DOHH2 (cell line): ENCODE data around the gene PABPC3.

Experiments
- H3F3A ChIP-seq: fragments of 200-600 bp; sonication (generic), shearing (Covaris generic); 2 replicates; pipeline ENCODE4 v1.6.0; 2016; ENCODE audit warnings: antibody characterized with exemption, mild to moderate bottlenecking; ENCODE audit not compliant: control insufficient read depth, insufficient read depth
- H3K27ac ChIP-seq: fragments of 200-600 bp; sonication (generic); 2 replicates; pipeline ENCODE4 v1.5.1; 2014; ENCODE audit warnings: low read depth, mild to moderate bottlenecking, low read length, moderate library complexity
- H3K27me3 ChIP-seq: fragments of 200-600 bp; sonication (generic); 2 replicates; pipeline ENCODE4 v1.6.1; 2014; ENCODE audit warnings: mild to moderate bottlenecking, low read length, mixed read lengths; ENCODE audit not compliant: control insufficient read depth
- H3K36me3 ChIP-seq: fragments of 200-600 bp; sonication (generic); 2 replicates; pipeline ENCODE4 v1.6.1; 2014; ENCODE audit warnings: mild to moderate bottlenecking, low read length, moderate library complexity, mixed read lengths; ENCODE audit not compliant: control insufficient read depth
- H3K4me1 ChIP-seq: fragments of 200-600 bp; sonication (generic); 2 replicates; pipeline ENCODE4 v1.6.1; 2014; ENCODE audit warnings: mild to moderate bottlenecking, low read length, mixed read lengths; ENCODE audit not compliant: control insufficient read depth
- H3K4me2 ChIP-seq: fragments of 200-600 bp; sonication (generic); 2 replicates; pipeline ENCODE4 v1.6.0; 2014; ENCODE audit warnings: mild to moderate bottlenecking, low read length, moderate library complexity
- H3K4me3 ChIP-seq: fragments of 200-600 bp; sonication (generic); 2 replicates; pipeline ENCODE4 v1.5.1; 2014; ENCODE audit warnings: mild to moderate bottlenecking, low read length, mixed read lengths
- H3K79me2 ChIP-seq: fragments of 200-600 bp; sonication (generic); 2 replicates; pipeline ENCODE4 v1.6.1; 2014; ENCODE audit warnings: mild to moderate bottlenecking, low read length, mixed read lengths; ENCODE audit not compliant: control insufficient read depth
- H3K9me2 ChIP-seq: fragments of 200-600 bp; sonication (generic); replicated peaks from 2 replicates; pipeline ENCODE4 v1.6.1; 2014; ENCODE audit warnings: mild to moderate bottlenecking, low read length, mixed read lengths; ENCODE audit not compliant: control insufficient read depth
- H3K9me3 ChIP-seq: fragments of 200-600 bp; sonication (generic); 2 replicates; pipeline ENCODE4 v1.6.1; 2014; ENCODE audit warnings: antibody characterized with exemption, low read length, mixed read lengths; ENCODE audit not compliant: control insufficient read depth, insufficient read depth
- H4K20me1 ChIP-seq: fragments of 200-600 bp; sonication (generic); 2 replicates; pipeline ENCODE4 v1.6.0; 2014; ENCODE audit warnings: low read depth, mild to moderate bottlenecking, antibody characterized with exemption, low read length, moderate library complexity; ENCODE audit not compliant: control insufficient read depth, insufficient read depth
- EZH2phosphoT487 ChIP-seq: fragments of 200-600 bp; sonication (generic); IDR thresholded peaks from 2 replicates; pipeline ENCODE4 v1.6.1; 2017; ENCODE audit warnings: borderline replicate concordance, mild to moderate bottlenecking, antibody characterized with exemption, low read length, moderate library complexity, mixed read lengths
- TF ChIP-seq, protein P1 (sequence below): fragments of 200-600 bp; sonication (generic); IDR thresholded peaks from one replicate; pipeline ENCODE4 v1.5.1; 2014; ENCODE audit warnings: antibody characterized with exemption, mild to moderate bottlenecking, low read depth, low read length; ENCODE audit not compliant: poor library complexity, severe bottlenecking

The PABPC3 gene

DNA sequence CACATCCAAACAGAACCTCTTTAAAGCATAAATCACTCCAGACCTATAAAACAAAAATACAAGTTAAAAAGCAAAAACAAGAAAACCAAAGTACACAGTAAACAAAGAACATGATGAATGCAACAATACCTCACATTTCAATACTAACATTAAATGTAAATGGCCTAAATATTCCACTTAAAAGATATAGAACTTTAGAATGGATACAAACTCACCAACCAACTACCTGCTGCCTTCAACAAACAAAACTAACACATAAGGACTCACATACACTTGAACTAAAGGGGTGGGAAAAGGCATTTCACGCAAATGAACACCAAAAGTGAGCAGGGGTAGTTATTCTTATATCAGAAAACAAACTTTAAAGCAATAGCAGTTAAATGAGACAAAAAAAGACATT, 44.9 kb upstream of the PABPC3 start:
- Histone ChIP-seq H4K20me1 (no peaks in the 10 kb centered on the region), H3K9me3 (peaks cover 12% of the 10 kb centered on the region), H3K4me1 (no peaks in the 10 kb centered on the region), H3K36me3 (no peaks in the 10 kb centered on the region), H3K9me2 (no peaks in the 10 kb centered on the region), H3F3A (no peaks in the 10 kb centered on the region), H3K4me2 (no peak overlapping the region), H3K79me2 (no peaks in the 10 kb centered on the region), H3K27ac (no peak overlapping the region), H3K27me3 (no peaks in the 10 kb centered on the region), H3K4me3 (no peak overlapping the region)
- TF ChIP-seq, protein P1, sequence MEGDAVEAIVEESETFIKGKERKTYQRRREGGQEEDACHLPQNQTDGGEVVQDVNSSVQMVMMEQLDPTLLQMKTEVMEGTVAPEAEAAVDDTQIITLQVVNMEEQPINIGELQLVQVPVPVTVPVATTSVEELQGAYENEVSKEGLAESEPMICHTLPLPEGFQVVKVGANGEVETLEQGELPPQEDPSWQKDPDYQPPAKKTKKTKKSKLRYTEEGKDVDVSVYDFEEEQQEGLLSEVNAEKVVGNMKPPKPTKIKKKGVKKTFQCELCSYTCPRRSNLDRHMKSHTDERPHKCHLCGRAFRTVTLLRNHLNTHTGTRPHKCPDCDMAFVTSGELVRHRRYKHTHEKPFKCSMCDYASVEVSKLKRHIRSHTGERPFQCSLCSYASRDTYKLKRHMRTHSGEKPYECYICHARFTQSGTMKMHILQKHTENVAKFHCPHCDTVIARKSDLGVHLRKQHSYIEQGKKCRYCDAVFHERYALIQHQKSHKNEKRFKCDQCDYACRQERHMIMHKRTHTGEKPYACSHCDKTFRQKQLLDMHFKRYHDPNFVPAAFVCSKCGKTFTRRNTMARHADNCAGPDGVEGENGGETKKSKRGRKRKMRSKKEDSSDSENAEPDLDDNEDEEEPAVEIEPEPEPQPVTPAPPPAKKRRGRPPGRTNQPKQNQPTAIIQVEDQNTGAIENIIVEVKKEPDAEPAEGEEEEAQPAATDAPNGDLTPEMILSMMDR: no peak
- no peak for TF ChIP-seq EZH2phosphoT487

- no peaks in the 10 kb centered on the region for H4K20me1 ChIP-seq
- TF ChIP-seq EZH2phosphoT487: no peak
- TF ChIP-seq, protein P1: no peak
- no peaks in the 10 kb centered on the region for H3K36me3 ChIP-seq
- H3F3A ChIP-seq: no peaks in the 10 kb centered on the region
- H3K27me3 ChIP-seq: no peaks in the 10 kb centered on the region
- no peaks in the 10 kb centered on the region for H3K79me2 ChIP-seq
- H3K9me2 ChIP-seq: no peaks in the 10 kb centered on the region
- H3K4me1 ChIP-seq: no peaks in the 10 kb centered on the region
- H3K4me2 ChIP-seq: no peak overlapping the region
- no peak overlapping the region for H3K4me3 ChIP-seq
- H3K9me3 ChIP-seq: no peaks in the 10 kb centered on the region
- H3K27ac ChIP-seq: no peak overlapping the region
Measured at GRCh38 chr13:25059166-25059565, 36.8 kb upstream of the PABPC3 start.

DNA sequence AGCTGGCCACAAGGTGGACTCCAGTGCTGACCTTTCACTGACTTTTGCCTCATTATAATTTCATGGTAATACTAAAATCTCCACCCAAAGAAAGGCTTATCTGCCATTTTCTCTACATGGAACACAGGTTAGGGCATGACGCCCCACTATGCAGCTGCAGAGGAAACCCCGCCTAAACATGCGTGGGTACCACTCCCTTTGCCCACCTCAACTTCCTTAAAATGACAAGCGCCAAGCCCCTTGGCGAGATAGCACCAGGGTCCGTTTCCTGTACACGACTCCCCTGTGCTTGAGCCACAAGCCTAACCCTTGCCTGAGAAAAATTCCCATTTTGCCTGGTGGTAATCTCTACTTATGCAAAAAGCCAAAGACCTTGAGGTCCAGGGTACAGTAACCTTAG, 36.0 kb upstream of the PABPC3 start:
- H3K36me3 ChIP-seq: no peaks in the 10 kb centered on the region
- no peak overlapping the region for H3K27ac ChIP-seq
- H3F3A ChIP-seq: no peaks in the 10 kb centered on the region
- no peak for TF ChIP-seq EZH2phosphoT487
- TF ChIP-seq, protein P1: no peak
- H3K9me3 ChIP-seq: no peaks in the 10 kb centered on the region
- H3K4me2 ChIP-seq: no peak overlapping the region
- H3K27me3 ChIP-seq: no peaks in the 10 kb centered on the region
- no peak overlapping the region for H3K4me3 ChIP-seq
- no peaks in the 10 kb centered on the region for H3K4me1 ChIP-seq
- no peaks in the 10 kb centered on the region for H3K79me2 ChIP-seq
- H3K9me2 ChIP-seq: no peaks in the 10 kb centered on the region
- H4K20me1 ChIP-seq: no peaks in the 10 kb centered on the region

GRCh38 chr13:25062479-25062878, 33.5 kb upstream of the PABPC3 start:
- no peaks in the 10 kb centered on the region for H3K9me2 ChIP-seq

More at GRCh38 chr13:25062479-25062878, 33.5 kb upstream of the PABPC3 start:
- H3K27me3 ChIP-seq: no peaks in the 10 kb centered on the region
- no peaks in the 10 kb centered on the region for H3F3A ChIP-seq
- H4K20me1 ChIP-seq: no peaks in the 10 kb centered on the region
- H3K4me3 ChIP-seq: no peak overlapping the region
- no peaks in the 10 kb centered on the region for H3K36me3 ChIP-seq
- no peak overlapping the region for H3K4me2 ChIP-seq
- H3K27ac ChIP-seq: no peak overlapping the region
- no peaks in the 10 kb centered on the region for H3K9me3 ChIP-seq
- TF ChIP-seq, protein P1: no peak
- TF ChIP-seq EZH2phosphoT487: no peak
- no peaks in the 10 kb centered on the region for H3K4me1 ChIP-seq
- H3K79me2 ChIP-seq: no peaks in the 10 kb centered on the region
